Measurements from ENCODE around the gene TEKTIP1.
A peak's percentile ranks its signal among the peaks of the same experiment; 100 is the strongest.

The TEKTIP1 gene

DNA sequence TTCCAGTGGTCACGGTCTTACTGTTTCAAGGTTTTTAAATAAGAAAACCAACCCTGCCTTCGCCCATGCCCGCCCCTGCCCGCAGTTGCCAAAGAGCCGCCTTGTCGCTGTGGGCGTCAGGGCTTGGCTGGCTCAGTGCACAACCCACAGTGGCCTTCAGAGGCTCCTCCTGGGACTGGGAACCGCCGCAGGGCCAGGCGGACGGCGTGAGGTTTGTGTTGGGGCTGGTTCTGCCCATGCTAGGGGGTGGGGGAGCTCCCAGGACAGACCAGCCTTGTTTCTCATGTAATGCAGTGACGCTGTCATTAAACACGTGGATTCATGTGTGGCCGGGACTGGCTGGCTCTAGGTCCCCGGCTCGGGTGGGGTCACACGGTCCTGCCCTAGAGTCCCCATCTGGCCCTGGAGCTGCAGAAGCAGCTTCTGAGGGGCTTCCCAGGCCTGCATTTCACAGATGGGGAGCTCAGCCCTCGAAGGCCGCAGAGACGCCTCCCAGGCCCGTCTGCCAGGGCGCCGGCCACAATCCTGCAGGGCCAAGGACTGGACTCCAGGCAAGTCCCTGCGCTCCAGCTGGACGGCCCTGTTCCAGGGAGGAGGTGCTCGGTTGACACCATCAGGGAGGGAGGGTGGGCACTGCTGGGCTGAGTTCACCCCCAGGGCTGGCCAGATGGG lies 2.4 kb upstream of the TEKTIP1 start:
- no peak for DNase-seq (ENCODE audit: low read depth in 3 of 3, low spot score in 1 of 3)

DNA sequence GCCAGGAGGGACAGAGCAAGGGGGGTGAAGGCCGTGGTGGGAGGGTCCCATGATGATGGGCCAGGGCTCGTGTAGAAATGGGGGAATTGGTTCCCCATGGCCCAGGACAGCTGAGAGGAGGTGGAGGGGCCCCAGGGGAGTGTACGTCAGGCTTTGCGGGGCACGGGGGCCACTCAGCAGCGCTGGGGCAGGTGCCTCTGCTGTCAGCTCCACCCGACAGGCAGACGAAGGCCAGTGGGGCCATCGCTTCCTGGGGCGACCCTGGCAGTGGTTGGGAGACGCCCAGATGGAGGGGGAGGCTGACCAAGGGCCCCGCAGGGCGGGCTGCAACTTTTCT lies 1.9 kb upstream of the TEKTIP1 start:
- no peak for DNase-seq (ENCODE audit: low read depth in 3 of 3, low spot score in 1 of 3)

DNA sequence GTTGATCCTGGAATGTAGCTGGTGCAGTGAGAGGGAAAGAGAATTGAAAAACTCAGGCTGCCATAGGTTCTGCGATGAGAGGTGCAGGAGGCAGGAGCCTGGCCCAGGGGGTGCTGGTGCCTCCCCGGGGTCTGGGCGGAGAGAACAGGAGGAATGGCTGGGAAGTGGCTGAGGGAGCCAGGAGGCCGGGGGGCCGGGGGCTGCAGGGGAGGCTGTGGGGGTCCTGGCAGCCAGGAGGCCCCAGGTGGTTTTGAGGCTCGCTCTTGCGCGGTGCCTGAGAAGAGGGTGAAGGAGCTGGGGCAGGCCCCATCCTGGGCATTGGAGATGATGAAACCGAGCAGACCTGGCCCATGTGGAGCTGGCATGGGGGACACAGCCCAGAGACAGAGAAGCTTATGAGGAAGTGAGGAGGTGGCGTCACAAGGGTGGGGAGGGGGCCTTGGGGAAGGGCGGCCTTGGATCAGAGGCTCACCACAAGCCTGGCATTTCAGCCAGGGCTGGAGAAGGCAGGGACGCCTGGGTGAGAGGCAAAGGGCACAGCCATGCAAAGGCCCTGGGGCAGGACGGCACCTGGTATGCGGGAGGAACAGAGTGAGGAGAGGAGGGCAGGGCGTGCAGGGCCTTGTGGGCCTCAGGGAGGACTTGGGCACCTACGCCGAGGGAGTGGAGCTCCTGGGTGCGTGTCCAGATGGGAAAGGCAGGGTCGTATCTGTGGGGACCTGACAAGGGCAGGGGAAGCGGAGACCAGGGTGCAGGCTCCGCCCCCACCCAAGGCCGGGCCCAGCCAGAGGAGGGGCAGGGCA lies 1.3 kb upstream of the TEKTIP1 start:
- DNase-seq (ENCODE audit: low read depth in 3 of 3, low spot score in 1 of 3), result no peak

DNA sequence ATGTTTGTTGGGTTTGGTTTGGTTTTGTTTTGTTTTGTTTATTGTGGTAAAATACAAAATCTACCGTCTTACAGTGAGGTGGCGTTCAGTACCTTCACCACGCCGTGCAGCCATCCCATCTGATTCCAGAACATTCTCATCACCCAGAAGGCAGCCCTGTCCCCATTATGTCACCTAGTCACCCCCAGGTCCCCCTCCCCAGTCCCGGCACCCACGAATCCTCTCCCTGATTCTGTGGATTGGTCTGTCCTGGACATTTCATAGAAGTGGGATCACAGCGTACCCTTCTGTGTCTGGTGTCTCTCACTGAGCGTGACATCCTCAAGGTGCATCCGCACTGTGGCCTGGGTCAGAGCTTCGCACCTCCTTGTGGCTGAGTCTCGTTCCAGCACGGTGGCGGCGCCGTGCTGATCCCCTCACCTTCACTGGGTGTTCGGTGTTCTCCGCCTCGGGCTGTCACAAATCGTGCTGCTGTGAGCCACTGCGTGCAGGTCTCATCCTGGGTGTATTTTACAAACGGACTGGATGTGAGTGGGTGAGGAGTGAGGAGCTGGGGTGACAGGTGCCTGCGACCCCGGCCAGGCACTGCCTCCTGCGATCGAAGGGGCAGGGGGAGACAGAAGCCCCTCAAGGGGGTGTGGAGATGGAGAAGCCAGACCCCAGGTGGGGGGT lies 580 bp upstream of the TEKTIP1 start:
- no peak for DNase-seq (ENCODE audit: low read depth in 3 of 3, low spot score in 1 of 3)

DNA sequence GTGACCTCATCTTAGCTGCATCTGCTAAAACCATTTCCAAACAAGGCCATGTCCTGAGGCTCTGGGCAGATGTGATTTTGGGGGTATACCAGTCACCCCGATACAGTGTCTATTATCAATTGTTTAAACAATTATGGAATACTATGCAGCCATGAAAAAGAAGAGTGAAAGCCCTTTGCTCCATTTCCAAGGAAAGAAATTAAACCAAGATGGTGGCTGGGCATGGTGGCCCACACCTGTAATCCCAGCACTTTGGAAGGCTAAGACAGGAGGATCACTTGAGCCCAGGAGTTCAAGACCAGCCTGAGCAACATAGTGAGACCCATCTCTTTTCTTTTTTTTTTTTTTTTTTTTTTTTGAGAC lies 763 bp downstream of the TEKTIP1 start:
- DNase-seq (ENCODE audit: low read depth in 3 of 3, low spot score in 1 of 3), result no peak

DNA sequence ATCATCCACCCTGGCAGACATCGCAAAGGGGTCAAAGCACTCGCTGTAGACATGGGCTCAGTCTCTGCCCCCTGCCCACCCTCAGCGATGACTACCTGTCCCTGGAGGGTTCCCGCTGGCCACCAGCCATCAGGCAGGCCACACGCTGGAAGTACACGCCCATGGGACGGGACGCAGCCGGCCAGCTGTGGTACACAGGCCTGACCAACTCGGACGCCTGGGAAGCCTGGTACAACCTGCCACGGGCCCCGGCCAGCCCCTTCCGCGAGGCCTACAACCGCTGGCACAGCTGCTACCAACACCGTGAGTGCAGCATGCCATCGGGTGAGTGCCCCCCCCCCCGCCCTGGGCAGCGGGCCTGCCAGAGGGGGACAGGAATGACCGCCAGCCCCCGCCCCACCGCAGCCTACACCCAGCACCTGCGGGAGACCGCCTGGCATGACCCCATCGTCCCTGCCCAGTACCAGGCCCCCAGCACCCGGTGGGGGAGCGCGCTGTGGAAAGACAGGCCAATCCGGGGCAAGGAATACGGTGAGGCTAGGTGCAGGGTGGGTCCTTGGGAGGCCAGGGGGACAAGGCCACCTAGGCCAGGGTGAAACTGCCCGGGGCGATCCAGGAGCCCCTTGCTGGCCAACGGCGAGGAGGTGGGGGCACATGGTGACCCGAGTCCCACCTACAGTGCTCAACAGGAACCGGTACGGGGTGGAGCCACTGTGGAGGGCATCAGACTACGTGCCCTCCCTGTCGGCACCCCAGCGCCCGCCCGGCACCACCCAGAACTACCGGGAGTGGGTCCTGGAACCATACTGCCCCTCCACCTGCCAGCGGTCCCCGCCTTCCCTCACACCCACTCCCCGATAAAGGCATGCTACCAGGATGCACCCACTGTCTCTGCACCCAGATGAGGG lies 4.4 kb downstream of the TEKTIP1 start:
- DNase-seq (ENCODE audit: low read depth in 3 of 3, low spot score in 1 of 3), result no peak

DNA sequence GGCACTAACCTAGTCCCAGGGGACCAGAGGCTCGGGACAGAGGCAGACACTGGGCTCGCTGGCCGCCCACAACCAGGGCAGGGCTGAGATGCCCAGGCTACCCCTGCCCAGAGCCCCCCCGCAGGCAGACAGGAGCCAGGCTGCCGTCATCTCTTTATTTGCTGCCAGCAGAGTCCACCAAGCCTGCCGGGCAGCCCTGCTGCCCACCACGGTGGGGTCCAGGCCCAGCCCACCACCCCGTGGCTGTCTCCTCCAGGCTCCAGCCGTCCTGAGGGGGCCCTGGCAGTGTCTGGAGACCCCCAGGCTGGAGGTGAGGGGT lies 5.0 kb downstream of the TEKTIP1 start:
- no peak for DNase-seq (ENCODE audit: low read depth in 3 of 3, low spot score in 1 of 3)

DNA sequence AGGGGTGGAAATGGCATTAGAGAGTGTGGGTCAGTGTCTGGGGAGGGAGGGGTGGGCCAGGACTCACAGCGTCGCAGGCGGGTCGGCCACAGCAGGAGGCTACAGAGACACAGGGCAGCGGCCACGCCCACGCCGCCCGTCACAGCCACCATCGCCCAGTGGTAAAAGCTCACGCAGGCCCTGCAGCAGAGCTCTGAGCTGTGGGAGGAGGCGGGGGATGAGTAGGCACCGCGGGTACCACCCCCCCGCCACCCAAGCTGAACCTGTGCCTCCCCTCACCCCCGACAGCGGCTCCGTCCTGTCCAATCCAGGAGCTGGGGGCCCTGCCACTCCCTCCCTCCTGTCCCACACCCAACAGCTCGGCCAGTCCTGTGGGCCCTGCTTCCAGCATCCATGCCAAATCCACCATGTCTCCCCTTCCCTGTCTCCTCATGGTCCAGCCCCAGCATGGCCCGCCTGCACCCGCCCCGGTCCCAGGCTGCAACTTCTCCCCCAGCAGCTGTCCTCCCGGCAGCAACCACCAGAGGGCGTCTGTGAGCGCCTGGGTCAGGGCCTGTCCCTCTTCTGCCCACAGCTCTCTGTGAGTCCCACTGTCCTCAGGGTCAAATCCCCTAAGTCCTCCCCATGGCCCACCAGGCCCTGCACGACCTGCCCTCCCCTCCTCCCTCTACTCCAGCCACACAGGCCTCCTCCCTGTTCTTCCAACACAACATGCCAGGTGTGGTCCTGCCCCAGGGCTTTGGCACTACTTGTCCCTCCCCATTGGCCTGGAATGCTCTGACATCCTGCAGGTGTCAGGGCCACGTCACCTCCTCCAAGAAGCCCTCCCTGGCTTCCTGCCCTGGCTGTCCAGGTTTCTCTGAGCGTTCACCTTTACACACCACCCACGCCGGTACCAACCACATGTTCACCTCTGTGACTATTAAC lies 6.0 kb downstream of the TEKTIP1 start:
- peak in 2 of 3 donors; percentile 57 to 84 for DNase-seq (ENCODE audit: low read depth in 3 of 3, low spot score in 1 of 3)

DNA sequence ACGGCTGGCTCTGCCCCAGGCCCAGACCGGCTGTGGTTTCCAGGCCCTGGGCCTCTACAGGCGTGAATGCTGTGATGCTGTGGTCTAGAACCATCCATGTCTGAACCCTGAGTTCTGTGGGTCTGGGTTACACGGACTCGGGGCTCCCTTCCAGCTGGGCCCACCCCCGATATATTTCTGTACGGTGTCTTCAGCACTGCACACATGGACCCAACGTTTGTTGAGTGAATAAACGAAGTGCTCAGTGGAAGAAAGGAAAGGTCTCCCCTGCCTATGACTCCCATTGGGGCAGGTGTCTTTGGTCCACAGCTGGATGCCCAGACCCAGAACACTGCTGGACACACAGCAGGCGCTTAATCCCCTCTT lies 6.7 kb downstream of the TEKTIP1 start:
- no peak for DNase-seq (ENCODE audit: low read depth in 3 of 3, low spot score in 1 of 3)

DNA sequence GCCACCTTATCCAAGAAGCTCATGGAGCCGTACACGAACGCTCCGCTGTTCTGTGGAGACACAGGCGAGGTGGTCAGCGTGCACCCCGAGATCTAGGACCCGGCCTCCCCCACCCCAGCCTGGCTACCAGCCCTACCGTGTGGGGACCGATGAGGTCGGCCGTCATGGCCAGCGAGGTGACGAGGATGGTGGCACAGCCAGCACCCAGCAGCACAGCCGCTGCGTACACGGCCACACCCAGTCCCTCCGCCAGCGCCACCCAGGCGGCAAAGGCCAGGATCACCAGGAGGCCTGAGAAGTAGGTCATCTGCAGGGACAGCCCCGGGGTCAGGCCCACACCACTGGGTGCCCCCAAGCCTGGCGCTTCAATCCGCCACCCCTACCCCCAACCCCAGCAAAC lies 7.1 kb downstream of the TEKTIP1 start:
- no peak for DNase-seq (ENCODE audit: low read depth in 3 of 3, low spot score in 1 of 3)

DNA sequence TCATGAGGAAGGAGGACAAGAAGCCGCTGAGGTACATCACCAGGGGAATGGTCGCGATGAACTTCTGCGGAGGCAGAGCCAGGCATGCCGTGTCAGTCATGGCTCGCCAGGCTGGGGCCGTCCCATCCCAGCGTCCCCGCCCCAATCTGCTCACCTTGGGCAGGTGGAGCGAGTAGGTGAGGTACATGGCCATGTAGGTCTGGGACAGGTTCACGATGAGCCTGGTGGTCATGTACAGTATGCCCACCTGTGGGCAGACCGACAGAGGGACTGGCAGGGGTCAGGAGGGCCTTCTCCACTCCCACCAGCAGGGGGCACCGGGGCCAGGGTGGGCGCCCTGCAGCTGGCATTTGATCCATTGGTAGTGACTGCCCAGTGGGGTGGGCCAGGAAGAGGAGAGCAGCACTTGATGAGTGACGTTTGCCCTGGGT lies 8.3 kb downstream of the TEKTIP1 start:
- peak in 1 of 3 donors; percentile 21 for DNase-seq (ENCODE audit: low read depth in 3 of 3, low spot score in 1 of 3)

DNA sequence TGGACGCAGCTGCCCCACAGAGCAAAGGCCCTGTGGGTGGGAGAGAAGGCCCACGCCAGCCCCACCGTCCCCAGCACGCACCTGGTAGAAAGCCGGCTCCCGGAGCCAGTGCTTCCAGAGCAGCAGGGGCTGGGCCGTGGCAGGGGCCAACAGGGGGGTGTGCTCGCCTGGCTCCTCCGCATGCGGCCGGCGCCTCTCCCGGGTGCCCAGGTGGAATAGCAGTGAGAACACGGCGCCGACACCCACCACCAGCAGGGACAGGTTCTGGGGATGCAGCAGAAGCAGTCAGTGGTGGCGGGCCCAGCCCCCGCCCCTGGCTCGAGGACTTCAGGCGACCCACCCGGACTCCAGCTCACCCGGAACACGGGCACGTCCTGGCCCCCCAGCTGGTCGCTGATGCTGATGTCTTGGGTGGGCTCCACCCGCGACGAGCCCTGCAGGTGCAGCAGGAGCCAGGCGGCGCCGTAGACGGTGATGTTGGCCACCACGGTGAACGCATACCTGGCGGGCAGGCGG lies 8.9 kb downstream of the TEKTIP1 start:
- DNase-seq (ENCODE audit: low read depth in 3 of 3, low spot score in 1 of 3), result no peak

DNA sequence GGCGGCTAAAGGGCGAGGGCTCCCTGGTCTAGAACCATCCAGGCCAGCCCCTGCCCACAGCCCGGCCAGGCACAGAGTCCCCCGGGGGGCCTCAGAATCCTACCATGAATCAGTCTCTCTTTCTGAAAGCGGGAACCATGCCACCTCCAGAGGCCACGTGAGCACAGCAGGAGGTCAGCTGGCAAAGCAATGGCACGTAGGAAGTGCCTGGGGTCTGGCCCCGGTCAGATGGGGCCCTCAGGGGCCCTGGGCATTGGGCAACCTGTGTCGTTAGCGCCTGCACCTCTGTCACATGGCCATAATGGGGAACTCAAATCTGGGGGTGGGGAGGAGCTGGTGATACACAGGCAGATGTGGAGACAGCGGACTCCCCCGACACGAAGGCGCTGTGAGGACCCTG lies 9.6 kb downstream of the TEKTIP1 start:
- no peak for DNase-seq (ENCODE audit: low read depth in 3 of 3, low spot score in 1 of 3)

DNA sequence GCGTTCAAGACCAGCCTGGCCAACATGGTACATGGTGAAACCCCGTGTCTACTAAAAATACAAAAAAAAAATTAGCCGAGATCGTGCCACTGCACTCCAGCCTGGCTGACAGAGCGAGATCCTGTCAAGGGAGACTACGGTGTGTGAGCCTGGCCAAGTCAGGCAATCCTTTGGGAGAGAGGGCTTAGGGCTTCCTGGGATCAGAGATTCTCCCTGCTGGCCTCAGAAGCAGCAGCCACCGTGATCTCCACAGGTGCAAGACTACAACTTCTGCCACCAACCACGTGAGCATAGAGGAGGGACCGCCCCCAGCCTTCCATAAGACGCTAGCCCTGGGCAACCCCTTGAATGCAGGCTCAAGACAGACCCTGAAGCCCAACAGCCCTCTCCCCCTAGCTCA lies 10.8 kb downstream of the TEKTIP1 start:
- no peak for DNase-seq (ENCODE audit: low read depth in 3 of 3, low spot score in 1 of 3)

DNA sequence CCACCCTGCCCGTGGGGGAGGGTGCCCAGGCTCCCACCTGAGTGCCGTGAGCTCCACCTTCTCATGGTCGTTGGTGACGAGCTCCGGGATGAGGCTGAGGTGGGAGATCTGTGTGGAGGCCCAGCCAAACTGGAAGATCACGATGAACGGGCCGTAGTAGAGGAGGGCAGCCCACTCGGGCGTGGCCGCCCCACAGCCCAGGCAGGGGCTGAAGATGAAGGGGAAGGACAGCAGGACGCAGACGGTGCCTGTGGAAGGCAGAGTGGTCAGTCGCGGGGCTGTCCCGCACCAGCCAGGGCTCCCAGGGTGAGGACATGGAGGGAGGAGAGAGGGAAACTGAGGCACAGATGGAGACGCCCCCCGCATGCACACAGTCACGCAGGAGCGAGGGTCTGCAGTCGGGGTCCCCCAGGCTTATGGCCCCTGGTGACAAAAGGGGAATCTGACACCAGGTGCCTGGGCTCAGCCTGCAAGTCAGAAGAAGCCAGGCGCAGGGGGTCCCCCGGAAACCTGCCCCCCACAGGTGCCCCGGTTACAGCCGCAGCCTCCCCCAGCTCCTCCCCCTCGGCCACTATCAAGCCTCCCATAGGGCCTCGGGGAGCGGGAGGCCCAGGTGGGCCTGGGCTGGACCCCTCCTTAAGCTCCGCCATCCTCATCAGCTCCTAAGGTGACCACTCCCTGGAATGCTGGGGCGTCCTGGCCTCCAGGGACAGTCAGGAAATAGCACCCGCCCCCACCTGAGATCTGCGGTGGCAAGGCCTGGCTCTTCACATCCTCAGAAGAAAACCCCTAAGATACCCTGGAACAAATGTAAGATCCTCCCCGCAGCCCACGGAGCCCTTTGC lies 12.2 kb downstream of the TEKTIP1 start:
- DNase-seq (ENCODE audit: low read depth in 3 of 3, low spot score in 1 of 3), result no peak

DNA sequence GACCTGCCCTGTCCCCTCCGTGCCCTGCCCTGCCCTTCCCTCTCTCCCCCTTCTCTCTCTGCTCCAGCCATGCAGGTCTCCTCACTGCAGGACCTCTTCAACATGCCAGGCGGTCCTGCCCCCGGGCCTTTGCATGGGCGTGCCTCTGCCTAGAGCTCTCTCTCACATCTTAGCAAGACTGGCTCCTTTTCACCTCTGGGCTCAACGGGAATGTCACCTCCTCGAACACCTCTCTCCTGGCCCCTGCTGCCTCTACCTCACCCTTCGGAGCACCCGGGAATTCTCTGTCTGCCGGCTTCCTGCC lies 12.8 kb downstream of the TEKTIP1 start:
- DNase-seq (ENCODE audit: low read depth in 3 of 3, low spot score in 1 of 3), result no peak

DNA sequence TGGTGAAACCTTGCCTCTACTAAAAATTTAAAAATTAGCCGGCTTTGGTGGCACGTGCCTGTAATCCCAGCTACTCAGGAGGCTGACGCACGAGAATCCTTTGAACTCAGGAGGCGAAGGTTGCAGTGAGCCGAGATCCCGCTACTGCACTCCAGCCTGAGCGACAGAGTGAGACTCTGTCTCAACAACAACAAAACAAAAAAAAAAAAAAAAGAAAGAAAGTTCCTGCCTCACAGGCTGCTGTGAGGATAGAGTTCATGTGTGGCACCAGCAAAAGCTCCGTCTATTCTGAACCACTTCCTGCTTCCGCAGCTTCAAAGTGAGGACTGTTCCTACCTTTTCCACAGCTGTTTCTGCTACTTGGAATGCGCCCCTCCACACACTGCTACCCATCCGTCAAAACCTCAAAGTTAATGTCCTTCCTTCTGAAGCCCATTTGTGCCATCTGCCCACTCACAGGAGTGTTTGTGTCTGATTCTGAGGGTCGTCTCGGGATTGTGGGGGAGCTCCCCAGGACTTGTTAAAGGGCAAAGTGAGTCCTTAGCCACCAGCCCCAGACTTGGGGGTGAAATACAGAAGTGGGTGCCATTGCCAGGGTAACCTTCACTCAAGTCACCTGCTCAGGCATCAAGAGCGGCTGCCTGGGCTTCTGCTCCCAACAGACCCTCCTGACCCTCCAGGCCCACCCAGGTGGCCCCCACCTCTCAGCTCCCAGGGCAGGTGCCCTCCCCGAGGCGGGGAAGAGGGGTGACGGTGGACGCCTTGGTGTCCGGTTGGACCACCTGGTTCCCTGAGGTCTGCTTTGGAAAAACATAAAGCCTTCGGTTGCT lies 15.5 kb downstream of the TEKTIP1 start:
- no peak for DNase-seq (ENCODE audit: low read depth in 3 of 3, low spot score in 1 of 3)

DNA sequence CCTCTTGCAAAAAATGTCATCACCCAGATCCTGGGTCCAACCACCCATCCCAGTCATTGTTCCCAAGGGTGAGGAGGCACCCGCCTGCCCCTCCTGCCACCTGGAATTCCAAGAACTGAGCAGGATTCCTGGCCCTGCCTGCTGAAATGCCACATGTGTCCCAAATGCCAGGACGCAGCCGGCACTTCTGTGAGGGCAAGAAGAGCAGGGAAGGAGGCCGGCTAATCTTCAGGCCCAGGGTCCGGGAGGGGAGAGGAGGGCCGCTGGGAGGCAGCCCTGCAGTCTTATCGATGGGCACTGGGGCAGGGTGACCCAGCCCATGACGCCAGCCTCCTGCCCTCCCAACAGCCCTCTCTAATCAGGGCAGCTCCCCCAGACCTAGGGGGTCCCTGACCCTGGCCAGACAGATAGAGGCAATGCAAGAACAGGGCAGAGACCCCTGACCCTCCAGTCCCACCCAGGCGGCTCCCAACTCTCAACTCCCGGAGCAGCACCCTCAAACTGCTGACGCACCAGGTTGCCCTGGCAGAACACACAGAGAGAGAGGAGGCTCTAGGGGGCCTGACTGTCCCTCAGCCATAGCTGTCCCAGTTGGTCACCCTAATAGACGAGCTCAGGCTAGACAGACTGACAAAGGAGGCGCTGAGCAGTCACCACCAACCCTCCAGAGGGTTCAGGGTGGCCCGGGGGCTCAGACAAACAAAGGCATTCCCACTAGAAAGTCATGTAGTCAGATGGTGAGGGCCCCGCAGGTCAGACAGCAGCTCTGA lies 16.9 kb downstream of the TEKTIP1 start:
- DNase-seq (ENCODE audit: low read depth in 3 of 3, low spot score in 1 of 3), result no peak

Measured in stimulated activated CD4-positive, alpha-beta T cell treated with anti-CD3 and anti-CD28 coated beads, TNF-alpha, amount 100 ng/mL, for 1 hour (primary cell).